ENCODE measurements around the gene GAB1. TPM values are rescaled to one million over a fixed set of nuclear protein-coding genes. Genes with fewer than 3 reads are reported as not detected.

Gene GAB1
- polyA plus RNA-seq, 1 donor from 2014 or later = 2.1 TPM

- H3K36me3 Mint-ChIP-seq = peaks cover 4% of the 10 kb centered on the region
- no peaks in the 10 kb centered on the region for H3K9me3 Mint-ChIP-seq
- H3K4me3 Mint-ChIP-seq = peak overlapping the region; percentile 94 to 100 (median 97)
- H3K27ac Mint-ChIP-seq = peak overlapping the region; percentile 98 to 100 (median 99)
- peaks cover 34 to 50% (median 37%) of the 10 kb centered on the region in 3 donors for H3K4me1 Mint-ChIP-seq
- peaks cover 2% of the 10 kb centered on the region for H3K27me3 Mint-ChIP-seq
Measured at GRCh38 chr4:143514901-143515300, 178.2 kb downstream of the GAB1 start.

- Mint-ChIP-seq H3K9me3 (no peaks in the 10 kb centered on the region), H3K4me3 (peak overlapping the region; percentile 61 to 94 (median 74)), H3K27me3 (no peaks in the 10 kb centered on the region), H3K27ac (peak overlapping the region in 1 of 3 donors; percentile 79), H3K4me1 (peaks cover 35 to 54% (median 39%) of the 10 kb centered on the region in 3 donors), H3K36me3 (peaks cover 4% of the 10 kb centered on the region)
Measured at GRCh38 chr4:143515905-143516304, 179.2 kb downstream of the GAB1 start.

- Mint-ChIP-seq H3K36me3 (peaks cover 4% of the 10 kb centered on the region), H3K9me3 (no peaks in the 10 kb centered on the region), H3K27me3 (no peaks in the 10 kb centered on the region), H3K4me1 (peaks cover 38 to 57% (median 42%) of the 10 kb centered on the region in 3 donors), H3K27ac (no peak overlapping the region), H3K4me3 (peak overlapping the region in 2 of 4 donors; percentile 23 to 70)
Measured at GRCh38 chr4:143517764-143518163, 181.1 kb downstream of the GAB1 start.

Other genes with a start within 250 kb of the GAB1 start
- 19.4 TPM for gene USP38, start 152.0 kb upstream of the GAB1 start, polyA plus RNA-seq
- gene SMARCA5, start 176.8 kb downstream of the GAB1 start, polyA plus RNA-seq = 29.7 TPM